ENCODE results near the gene WDR33.
"Not testable (repeated sequence)": the region's sequence is repeated elsewhere in the genome, so short reads cannot be mapped to it uniquely, and the experiment has no call there.

The WDR33 gene

GRCh38 chr2:127810156-127810618 lies 784 bp downstream of the WDR33 start:
- DNase-seq (ENCODE audit: low read depth in 3 of 3) = no peak

DNA sequence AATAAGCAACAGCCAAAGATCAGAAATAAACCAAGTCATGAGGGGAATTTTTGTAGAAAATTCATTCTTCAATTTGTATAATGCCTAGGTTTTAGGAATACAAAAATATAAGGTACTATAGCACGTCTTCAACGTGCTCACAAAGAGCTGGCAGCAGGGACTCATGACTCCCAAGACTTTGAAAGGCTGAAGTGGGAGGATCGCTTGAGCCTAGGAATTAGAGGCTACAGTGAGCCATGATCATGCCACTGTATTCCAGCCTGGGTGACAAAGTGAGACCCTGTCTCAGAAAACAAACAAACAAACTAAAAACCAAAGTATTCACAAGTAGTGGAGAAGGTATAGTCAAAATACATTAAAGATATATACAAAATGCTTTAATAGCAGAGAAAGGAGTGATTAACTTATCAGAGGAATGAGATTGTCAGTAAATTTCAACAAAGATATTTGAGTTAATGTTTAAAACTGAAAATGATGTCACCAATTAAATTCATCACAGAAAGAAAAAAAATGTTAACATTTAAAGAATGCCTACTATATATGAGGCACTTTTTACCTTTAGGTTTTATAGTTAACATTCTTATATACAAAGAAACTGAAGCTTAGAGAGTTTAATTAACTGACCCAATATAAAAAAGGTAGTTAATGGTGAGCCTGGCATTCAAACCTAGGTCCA lies 3.2 kb downstream of the WDR33 start:
- DNase-seq (ENCODE audit: low read depth in 3 of 3) = no peak

GRCh38 chr2:127806860-127807259 lies 4.1 kb downstream of the WDR33 start:
- not testable (repeated sequence) for DNase-seq (ENCODE audit: low read depth in 3 of 3)

DNA sequence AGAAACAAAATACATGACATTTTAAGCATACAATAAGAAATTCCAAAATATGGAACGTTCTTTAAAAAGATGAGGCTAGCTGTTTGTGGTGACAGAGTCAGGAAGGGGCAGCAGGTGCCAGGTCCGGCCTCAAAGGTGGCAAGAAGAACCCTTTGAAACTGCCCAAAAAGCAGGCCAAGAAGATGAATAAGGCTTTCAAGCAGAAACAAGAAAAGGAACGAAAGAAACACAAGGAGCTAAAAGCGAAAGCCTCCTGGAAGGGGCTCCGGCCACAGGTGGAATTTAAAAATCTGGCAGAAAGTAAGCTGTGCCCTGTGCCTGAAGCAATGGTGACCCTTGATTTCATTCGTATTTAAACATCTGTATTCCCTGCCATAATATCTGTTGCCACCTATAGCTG lies 5.5 kb downstream of the WDR33 start:
- no peak for DNase-seq (ENCODE audit: low read depth in 3 of 3)

GRCh38 chr2:127799926-127800325 lies 11.0 kb downstream of the WDR33 start:
- no peak for DNase-seq (ENCODE audit: low read depth in 3 of 3)

GRCh38 chr2:127796389-127796788 lies 14.6 kb downstream of the WDR33 start:
- DNase-seq (ENCODE audit: low read depth in 3 of 3) = no peak

- not testable (repeated sequence) for DNase-seq (ENCODE audit: low read depth in 3 of 3)
Measured at GRCh38 chr2:127794901-127795300, 16.1 kb downstream of the WDR33 start.

GRCh38 chr2:127792805-127793204 lies 18.2 kb downstream of the WDR33 start:
- no peak for DNase-seq (ENCODE audit: low read depth in 3 of 3)

DNA sequence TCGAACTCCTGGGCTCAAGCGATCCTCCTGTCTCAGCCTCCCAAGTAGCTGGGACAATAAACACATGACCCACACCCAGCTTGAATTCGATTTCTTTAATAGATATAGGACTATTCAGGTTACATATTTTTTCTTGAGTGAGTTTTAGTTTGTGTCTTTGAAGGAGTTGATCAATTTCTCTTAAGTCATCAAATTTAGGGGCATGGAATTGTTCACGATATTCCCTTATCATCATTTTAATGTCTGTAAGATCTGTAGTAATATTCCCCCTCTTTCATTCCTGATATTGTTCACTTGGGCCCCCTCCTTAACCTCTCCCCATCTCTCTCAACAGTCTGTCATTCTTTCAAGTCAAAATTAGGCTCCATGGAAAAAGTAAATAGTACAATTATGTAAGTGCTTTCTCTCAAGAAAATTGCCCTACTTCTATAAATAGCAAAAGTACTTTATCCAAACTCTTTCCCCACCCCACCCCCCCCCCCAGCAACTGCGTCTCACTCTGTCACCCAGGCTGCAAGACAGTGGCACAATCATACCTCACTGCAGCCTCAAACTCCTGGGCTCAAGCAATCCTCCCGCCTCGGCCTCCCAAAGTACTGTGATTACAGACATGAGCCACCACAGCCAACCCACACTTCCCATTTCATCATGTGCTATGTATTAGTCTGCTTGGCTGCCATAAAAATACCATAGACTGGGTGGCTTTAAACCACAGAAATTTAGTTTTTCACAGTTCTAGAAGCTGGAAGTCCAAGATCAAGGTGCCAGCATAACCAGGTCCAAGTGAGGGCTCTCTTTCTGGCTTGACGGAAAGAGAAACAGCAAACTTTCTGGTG lies 20.1 kb downstream of the WDR33 start:
- DNase-seq (ENCODE audit: low read depth in 3 of 3) = no peak

- no peak for DNase-seq (ENCODE audit: low read depth in 3 of 3)
Measured at GRCh38 chr2:127786048-127786809, 24.7 kb downstream of the WDR33 start.

- no peak for DNase-seq (ENCODE audit: low read depth in 3 of 3)
Measured at GRCh38 chr2:127784965-127785518, 25.9 kb downstream of the WDR33 start.

DNA sequence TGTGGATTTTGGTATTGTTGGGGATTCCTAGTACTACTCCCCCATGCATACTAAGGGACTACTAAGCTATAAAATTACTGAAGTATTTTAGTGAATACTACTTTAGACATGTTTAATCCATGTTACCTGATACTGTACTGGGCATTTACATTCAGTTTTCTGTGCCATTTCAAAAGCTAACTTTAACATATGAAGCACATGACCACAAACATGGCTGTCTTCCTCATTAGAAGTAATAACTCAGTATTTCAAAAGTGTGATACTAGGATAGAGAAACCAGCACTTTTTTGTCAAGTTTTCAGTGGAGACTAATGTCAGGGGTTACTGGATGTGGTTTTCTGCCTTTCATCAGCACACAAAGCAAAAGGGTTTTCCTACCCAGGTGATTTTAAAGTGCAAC lies 27.9 kb downstream of the WDR33 start:
- no peak for DNase-seq (ENCODE audit: low read depth in 3 of 3)

DNA sequence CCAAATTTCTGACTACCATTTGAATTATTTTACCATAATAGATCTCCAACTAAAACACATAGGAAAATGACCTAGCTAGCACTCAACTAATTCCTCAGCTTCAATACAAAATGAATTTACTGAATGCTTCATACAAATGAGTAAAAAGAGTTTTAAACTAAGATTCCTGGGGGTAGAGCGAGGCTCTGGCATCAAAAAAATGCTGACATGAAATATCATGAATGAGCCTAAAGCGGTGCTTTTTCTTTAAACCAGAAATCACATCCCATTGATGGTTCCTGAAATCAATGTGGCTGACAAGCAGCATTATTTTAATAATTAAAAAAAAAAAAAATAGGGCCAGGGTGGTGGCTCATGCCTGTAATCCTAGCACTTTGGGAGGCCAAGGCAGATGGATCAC lies 32.1 kb downstream of the WDR33 start:
- DNase-seq (ENCODE audit: low read depth in 3 of 3) = no peak

GRCh38 chr2:127778447-127778846 lies 32.5 kb downstream of the WDR33 start:
- no peak for DNase-seq (ENCODE audit: low read depth in 3 of 3)

GRCh38 chr2:127776122-127776780 lies 34.7 kb downstream of the WDR33 start:
- DNase-seq (ENCODE audit: low read depth in 3 of 3) = no peak

- no peak for DNase-seq (ENCODE audit: low read depth in 3 of 3)
Measured at GRCh38 chr2:127771756-127772155, 39.2 kb downstream of the WDR33 start.

GRCh38 chr2:127770973-127771735 lies 39.8 kb downstream of the WDR33 start:
- no peak for DNase-seq (ENCODE audit: low read depth in 3 of 3)

DNA sequence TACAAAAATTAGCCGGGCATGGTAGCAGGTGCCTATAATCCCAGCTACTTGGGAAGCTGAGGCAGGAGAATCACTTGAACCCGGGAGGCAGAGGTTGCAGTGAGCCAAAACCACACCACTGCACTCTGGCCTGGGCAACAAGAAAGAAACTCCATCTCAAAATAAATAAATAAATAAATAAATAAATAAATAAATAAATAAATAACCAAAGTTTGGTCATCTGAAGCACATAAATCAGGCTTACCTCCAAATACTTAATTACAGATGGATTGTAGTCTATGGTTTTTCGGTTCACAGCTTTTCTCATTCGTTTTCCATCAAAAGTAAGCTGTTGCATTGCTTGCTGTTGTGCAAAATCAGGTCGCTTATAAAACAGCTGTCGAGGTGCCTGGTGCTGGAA lies 40.4 kb downstream of the WDR33 start:
- DNase-seq (ENCODE audit: low read depth in 3 of 3) = not testable (repeated sequence)

DNA sequence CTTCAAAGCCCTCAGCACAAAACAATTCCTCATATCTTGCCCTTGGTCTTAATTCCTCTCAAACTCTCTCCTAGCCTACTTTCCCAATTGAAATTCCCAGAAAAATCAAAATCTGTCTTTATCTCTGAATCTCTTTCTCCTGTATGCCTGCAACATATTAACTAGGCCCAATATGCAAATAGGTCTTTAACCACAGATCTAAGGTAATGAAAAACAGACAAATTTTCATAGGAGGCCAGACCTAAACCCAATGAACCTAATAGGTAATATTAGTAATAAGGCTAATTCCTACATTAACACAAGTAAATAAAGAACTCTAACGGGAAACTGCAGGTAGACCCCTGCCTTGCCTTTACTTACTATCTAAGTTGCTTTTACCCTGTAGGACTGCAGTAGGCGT lies 41.4 kb downstream of the WDR33 start:
- no peak for DNase-seq (ENCODE audit: low read depth in 3 of 3)

DNA sequence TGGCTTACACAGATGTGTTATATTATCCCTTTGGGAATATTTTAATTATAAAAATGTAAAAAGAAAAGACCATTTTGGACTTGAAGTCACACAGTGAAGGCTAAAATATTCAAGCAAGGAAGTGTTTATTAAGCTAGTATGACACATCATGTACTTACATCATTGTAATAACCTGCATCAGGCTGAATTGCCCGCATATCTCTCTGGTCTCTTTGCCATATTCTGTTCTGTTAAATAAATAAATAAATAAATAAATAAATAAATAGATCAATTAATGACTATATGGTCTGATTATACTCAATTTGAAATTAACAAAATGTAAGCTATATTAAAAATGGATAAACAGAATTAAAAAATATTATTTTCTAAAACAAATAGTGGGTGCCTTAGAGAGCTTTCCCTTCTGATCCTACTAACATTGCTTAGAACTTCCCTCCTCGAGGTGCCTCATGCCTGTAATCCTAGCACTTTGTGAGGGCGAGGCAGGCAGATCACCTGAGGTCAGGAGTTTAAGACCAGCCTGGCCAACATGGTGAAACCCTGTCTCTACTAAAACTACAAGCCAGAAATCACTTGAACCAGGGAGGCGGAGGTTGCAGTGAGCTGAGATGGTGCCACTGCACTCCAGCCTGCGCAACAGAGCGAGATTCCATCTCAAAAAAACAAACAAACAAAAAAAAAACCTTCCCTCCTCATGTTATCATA lies 42.0 kb downstream of the WDR33 start:
- DNase-seq (ENCODE audit: low read depth in 3 of 3) = no peak
